Body of pancreas (tissue), 4 donors: Measurements from ENCODE around the gene SLBP.

Source experiments
- CTCF ChIP-seq, 7 experiments: fragments of 450-650 bp in 4 of 7; fragments of 200-600 bp in 3 of 7; sonication (generic) in 3 of 7; IDR thresholded peaks; one replicate each; pipeline ENCODE4 v1.5.1; 2016 to 2019; ENCODE audit warnings: antibody characterized with exemption in 7 of 7
- POLR2A ChIP-seq, 3 donors: fragments of 450-650 bp; IDR thresholded peaks; one replicate each; pipeline ENCODE4 v1.6.1; 2016; ENCODE audit warnings: antibody characterized with exemption in 3 of 3, mild to moderate bottlenecking in 2 of 3

GRCh38 chr4:1686440-1687036 is 25.6 kb downstream of the SLBP start:
- TF ChIP-seq CTCF (IDR thresholded peaks at IDR 0.05) (no peak), POLR2A (IDR thresholded peaks at IDR 0.05) (no peak)
